Measurements from ENCODE around the gene NHLH2. TPM values are rescaled to one million over a fixed set of nuclear protein-coding genes. Genes with fewer than 3 reads are reported as not detected.

NHLH2 gene
- total RNA-seq, 1 experiment from 2014 or later = 1.2 TPM

GRCh38 chr1:115832651-115833050 is 8.3 kb downstream of the NHLH2 start:
- no peak overlapping the region for H3K27ac Mint-ChIP-seq
- Histone ChIP-seq H2BK120ac (ENCODE audit: low read depth, low read length, poor library complexity, severe bottlenecking) (no peak overlapping the region), H3K79me2 (ENCODE audit: insufficient read depth, low read length) (no peaks in the 10 kb centered on the region), H2BK5ac (ENCODE audit: insufficient read length, low read length) (no peak overlapping the region), H2BK12ac (ENCODE audit: insufficient read length, low read depth, low read length) (no peak overlapping the region), H4K8ac (replicated peaks; ENCODE audit: insufficient read length, low read depth, low read length) (no peak overlapping the region), H3K9ac (ENCODE audit: extremely low read depth, insufficient read length, low read length) (no peak overlapping the region), H4K91ac (ENCODE audit: insufficient read length, low read depth, low read length) (no peak overlapping the region), H3K9me3 (ENCODE audit: control insufficient read depth, low read depth, low read length) (no peaks in the 10 kb centered on the region), H3K4me1 (ENCODE audit: insufficient read depth, low read length) (no peaks in the 10 kb centered on the region; the same call in 1 of the 2 replicates), H3K23ac (ENCODE audit: insufficient read length, low read depth, low read length) (no peak overlapping the region), H3K4ac (ENCODE audit: low read depth, low read length) (no peak overlapping the region), H3K4me2 (ENCODE audit: insufficient read depth, insufficient read length, low read length) (no peak overlapping the region), H2BK20ac (ENCODE audit: low read depth, low read length, poor library complexity, severe bottlenecking) (no peak overlapping the region), H4K20me1 (ENCODE audit: control insufficient read depth, insufficient read depth, insufficient read length) (no peaks in the 10 kb centered on the region), H3T11ph (ENCODE audit: low read length) (no peak overlapping the region), H4K5ac (ENCODE audit: insufficient read length, low read depth, low read length) (no peak overlapping the region), H2BK15ac (ENCODE audit: low read depth, low read length) (no peak overlapping the region), H3K79me1 (ENCODE audit: insufficient read depth, low read depth, low read length, poor library complexity, severe bottlenecking) (no peaks in the 10 kb centered on the region), H3K56ac (ENCODE audit: insufficient read length, low read depth, low read length) (no peak overlapping the region), H3K23me2 (ENCODE audit: insufficient read length, low read depth, low read length, poor library complexity, severe bottlenecking) (peaks cover 12% of the 10 kb centered on the region), H3K27ac (ENCODE audit: insufficient read length, low read depth, low read length) (no peak overlapping the region), H2AFZ (ENCODE audit: low read length) (no peak overlapping the region), H3K27me3 (ENCODE audit: insufficient read depth, low read length) (peaks cover 2% of the 10 kb centered on the region; the same call in 1 of the 2 replicates), H2AK5ac (ENCODE audit: insufficient read length, low read length) (no peak overlapping the region), H3K18ac (ENCODE audit: insufficient read length, low read depth, low read length) (no peak overlapping the region), H3K14ac (ENCODE audit: insufficient read depth, low read length) (no peak overlapping the region)
- H3K9me3 Mint-ChIP-seq = no peaks in the 10 kb centered on the region; a peak in 1 of 5 replicates
- H3K4me1 Mint-ChIP-seq = peaks cover 27 to 41% of the 10 kb centered on the region in 2 experiments
- H3K27me3 Mint-ChIP-seq (ENCODE audit: low read depth) = peaks cover 35% of the 10 kb centered on the region
- TF ChIP-seq CTCF (conservative IDR thresholded peaks at IDR 0.05) = no peak
- WGBS (ENCODE audit: extremely low coverage, insufficient read length, low lambda C conversion rate) = no CpG with 5 or more reads among the region's 8 CpGs
- H3K36me3 Mint-ChIP-seq (ENCODE audit: insufficient read depth in 1 of 3, low read depth in 3 of 3) = no peaks in the 10 kb centered on the region
- H3K4me3 Mint-ChIP-seq = no peak overlapping the region
- no peak for DNase-seq
